NCI-H82 (cell line): ENCODE data around the gene SPAG16.
"Not testable (repeated sequence)": the region's sequence is repeated elsewhere in the genome, so short reads cannot be mapped to it uniquely, and the experiment has no call there.

Source experiments
- DNase-seq: peaks from one replicate; lab custom pipeline; 2025; lab: John Stamatoyannopoulos, UW

SPAG16 gene

GRCh38 chr2:213271947-213272346 is 12.3 kb upstream of the SPAG16 start:
- no peak for DNase-seq

- DNase-seq, result no peak
Measured at GRCh38 chr2:213274143-213274542, 10.1 kb upstream of the SPAG16 start.

GRCh38 chr2:213275265-213275664 is 9.0 kb upstream of the SPAG16 start:
- no peak for DNase-seq

GRCh38 chr2:213277134-213277533 is 7.1 kb upstream of the SPAG16 start:
- DNase-seq, result not testable (repeated sequence)

- DNase-seq, result no peak
Measured at GRCh38 chr2:213279116-213279620, 5.1 kb upstream of the SPAG16 start.

- peak; percentile 33 for DNase-seq
Measured at GRCh38 chr2:213279971-213280370, 4.3 kb upstream of the SPAG16 start.

- DNase-seq, result no peak
Measured at GRCh38 chr2:213281156-213281555, 3.1 kb upstream of the SPAG16 start.

GRCh38 chr2:213285404-213285803 is 1.1 kb downstream of the SPAG16 start:
- DNase-seq, result peak; percentile 83

- no peak for DNase-seq
Measured at GRCh38 chr2:213286161-213286560, 1.9 kb downstream of the SPAG16 start.

GRCh38 chr2:213288913-213289700 is 4.8 kb downstream of the SPAG16 start:
- DNase-seq, result no peak

- DNase-seq, result no peak
Measured at GRCh38 chr2:213290501-213290900, 6.2 kb downstream of the SPAG16 start.

- no peak for DNase-seq
Measured at GRCh38 chr2:213296270-213296669, 12.0 kb downstream of the SPAG16 start.

- no peak for DNase-seq
Measured at GRCh38 chr2:213306316-213306942, 22.2 kb downstream of the SPAG16 start.

GRCh38 chr2:213315168-213315876 is 31.1 kb downstream of the SPAG16 start:
- DNase-seq, result no peak

- no peak for DNase-seq
Measured at GRCh38 chr2:213316001-213316735, 31.9 kb downstream of the SPAG16 start.

GRCh38 chr2:213317929-213318328 is 33.7 kb downstream of the SPAG16 start:
- no peak for DNase-seq

GRCh38 chr2:213320604-213321003 is 36.3 kb downstream of the SPAG16 start:
- no peak for DNase-seq

- DNase-seq, result no peak
Measured at GRCh38 chr2:213336253-213336770, 52.0 kb downstream of the SPAG16 start.

- DNase-seq, result no peak
Measured at GRCh38 chr2:213353419-213353818, 69.2 kb downstream of the SPAG16 start.

- DNase-seq, result peak; percentile 10
Measured at GRCh38 chr2:213376644-213377043, 92.4 kb downstream of the SPAG16 start.

GRCh38 chr2:213407027-213407426 is 122.8 kb downstream of the SPAG16 start:
- DNase-seq, result not testable (repeated sequence)
